Smooth muscle cell of the brain vasculature (primary cell): ENCODE results near the gene ST3GAL5.
"Not testable (repeated sequence)": the region's sequence is repeated elsewhere in the genome, so short reads cannot be mapped to it uniquely, and the experiment has no call there.

Experiments used
- DNase-seq: peaks from one replicate; pipeline ENCODE4 v3.0.0-alpha.2; 2012; ENCODE audit warnings: low read depth, low spot score

ST3GAL5 gene

GRCh38 chr2:85917887-85918795 is 29.4 kb upstream of the ST3GAL5 start:
- DNase-seq = no peak

- no peak for DNase-seq
Measured at GRCh38 chr2:85915606-85916303, 27.0 kb upstream of the ST3GAL5 start.

GRCh38 chr2:85914922-85915321 is 26.1 kb upstream of the ST3GAL5 start:
- no peak for DNase-seq

- no peak for DNase-seq
Measured at GRCh38 chr2:85913884-85914881, 25.4 kb upstream of the ST3GAL5 start.

GRCh38 chr2:85911814-85912692 is 23.3 kb upstream of the ST3GAL5 start:
- no peak for DNase-seq

- no peak for DNase-seq
Measured at GRCh38 chr2:85911097-85911496, 22.3 kb upstream of the ST3GAL5 start.

GRCh38 chr2:85909005-85909404 is 20.2 kb upstream of the ST3GAL5 start:
- DNase-seq = no peak

GRCh38 chr2:85908506-85908905 is 19.7 kb upstream of the ST3GAL5 start:
- DNase-seq = no peak

GRCh38 chr2:85907671-85908157 is 18.9 kb upstream of the ST3GAL5 start:
- DNase-seq = no peak

- DNase-seq = no peak
Measured at GRCh38 chr2:85906748-85907147, 18.0 kb upstream of the ST3GAL5 start.

GRCh38 chr2:85905891-85906290 is 17.1 kb upstream of the ST3GAL5 start:
- DNase-seq = no peak

GRCh38 chr2:85905187-85905666 is 16.4 kb upstream of the ST3GAL5 start:
- DNase-seq = no peak

- no peak for DNase-seq
Measured at GRCh38 chr2:85903849-85904248, 15.1 kb upstream of the ST3GAL5 start.

GRCh38 chr2:85902496-85902895 is 13.7 kb upstream of the ST3GAL5 start:
- no peak for DNase-seq

- DNase-seq = no peak
Measured at GRCh38 chr2:85901155-85901554, 12.4 kb upstream of the ST3GAL5 start.

- no peak for DNase-seq
Measured at GRCh38 chr2:85900366-85900765, 11.6 kb upstream of the ST3GAL5 start.

- no peak for DNase-seq
Measured at GRCh38 chr2:85899849-85900248, 11.1 kb upstream of the ST3GAL5 start.

- DNase-seq = no peak
Measured at GRCh38 chr2:85899284-85899683, 10.5 kb upstream of the ST3GAL5 start.

GRCh38 chr2:85898881-85899280 is 10.1 kb upstream of the ST3GAL5 start:
- DNase-seq = no peak

- not testable (repeated sequence) for DNase-seq
Measured at GRCh38 chr2:85894554-85895278, 5.9 kb upstream of the ST3GAL5 start.
